ENCODE data around the gene RAP2A. TPM values are rescaled to one million over a fixed set of nuclear protein-coding genes. Genes with fewer than 3 reads are reported as not detected.

RAP2A gene
- total RNA-seq, 4 donors from 2014 or later, result 10.6 to 16.0 (median 12.7) TPM

DNA sequence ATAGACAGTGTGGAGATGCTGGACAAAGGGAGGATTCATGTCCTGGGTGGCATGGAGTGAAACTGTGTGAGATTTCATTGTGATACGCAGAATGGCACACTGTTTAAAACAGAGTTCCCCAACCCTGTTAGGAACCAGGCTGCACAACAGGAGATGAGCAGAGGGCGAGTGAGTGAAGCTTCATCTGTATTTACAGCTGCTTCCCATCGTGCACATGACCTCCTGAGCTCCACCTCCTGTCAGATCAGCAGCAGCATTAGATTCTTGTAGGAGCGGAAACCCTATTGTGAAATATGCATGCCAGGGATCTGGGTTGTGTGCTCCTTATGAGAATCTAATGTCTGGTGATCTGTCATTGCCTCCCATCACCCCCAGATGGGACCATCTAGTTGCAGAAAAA is 72.5 kb downstream of the RAP2A start:
- H3K27me3 ChIP-seq, result no peaks in the 10 kb centered on the region
- H3K36me3 ChIP-seq, result no peaks in the 10 kb centered on the region
- 41% methylated on average over 4 of the region's 4 CpGs for WGBS
- no peaks in the 10 kb centered on the region for H3K9me3 ChIP-seq
- DNase-seq (ENCODE audit: low spot score in 2 of 2), result no peak
- no peak overlapping the region for H3K27ac ChIP-seq
- TF ChIP-seq POLR2A (IDR thresholded peaks at IDR 0.05) (no peak), EP300 (IDR thresholded peaks at IDR 0.05) (no peak)
- TF ChIP-seq, protein P1, sequence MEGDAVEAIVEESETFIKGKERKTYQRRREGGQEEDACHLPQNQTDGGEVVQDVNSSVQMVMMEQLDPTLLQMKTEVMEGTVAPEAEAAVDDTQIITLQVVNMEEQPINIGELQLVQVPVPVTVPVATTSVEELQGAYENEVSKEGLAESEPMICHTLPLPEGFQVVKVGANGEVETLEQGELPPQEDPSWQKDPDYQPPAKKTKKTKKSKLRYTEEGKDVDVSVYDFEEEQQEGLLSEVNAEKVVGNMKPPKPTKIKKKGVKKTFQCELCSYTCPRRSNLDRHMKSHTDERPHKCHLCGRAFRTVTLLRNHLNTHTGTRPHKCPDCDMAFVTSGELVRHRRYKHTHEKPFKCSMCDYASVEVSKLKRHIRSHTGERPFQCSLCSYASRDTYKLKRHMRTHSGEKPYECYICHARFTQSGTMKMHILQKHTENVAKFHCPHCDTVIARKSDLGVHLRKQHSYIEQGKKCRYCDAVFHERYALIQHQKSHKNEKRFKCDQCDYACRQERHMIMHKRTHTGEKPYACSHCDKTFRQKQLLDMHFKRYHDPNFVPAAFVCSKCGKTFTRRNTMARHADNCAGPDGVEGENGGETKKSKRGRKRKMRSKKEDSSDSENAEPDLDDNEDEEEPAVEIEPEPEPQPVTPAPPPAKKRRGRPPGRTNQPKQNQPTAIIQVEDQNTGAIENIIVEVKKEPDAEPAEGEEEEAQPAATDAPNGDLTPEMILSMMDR (IDR thresholded peaks at IDR 0.05), result no peak
- no peaks in the 10 kb centered on the region for H3K4me1 ChIP-seq
- no peak overlapping the region for H3K4me3 ChIP-seq

DNA sequence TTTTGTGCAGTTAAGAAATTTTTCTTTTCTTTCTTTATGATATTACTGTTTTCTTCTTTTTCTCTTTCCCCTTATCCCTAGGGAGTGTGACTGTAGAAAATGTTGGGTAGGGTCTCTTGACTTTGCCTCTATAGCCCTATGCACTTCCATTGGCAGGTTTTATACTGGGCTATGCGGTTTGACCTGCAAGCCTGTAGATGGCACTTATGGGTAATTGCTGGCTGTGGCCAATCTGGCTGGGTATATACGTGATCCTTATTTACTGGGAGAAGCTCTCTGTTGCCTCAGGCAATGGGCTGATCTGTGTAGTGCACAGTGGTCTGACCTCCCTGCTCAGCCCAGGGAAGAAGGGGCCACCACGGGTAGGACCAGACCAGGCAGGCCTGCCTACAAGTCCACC is 78.8 kb downstream of the RAP2A start:
- DNase-seq (ENCODE audit: low spot score in 2 of 2), result no peak
- no peaks in the 10 kb centered on the region for H3K4me1 ChIP-seq
- H3K27ac ChIP-seq, result no peak overlapping the region
- H3K27me3 ChIP-seq, result no peaks in the 10 kb centered on the region
- H3K36me3 ChIP-seq, result no peaks in the 10 kb centered on the region
- no peak overlapping the region for H3K4me3 ChIP-seq
- WGBS, result 87% methylated on average over 3 of the region's 3 CpGs
- peaks cover 7% of the 10 kb centered on the region for H3K9me3 ChIP-seq
- TF ChIP-seq, protein P1 (IDR thresholded peaks at IDR 0.05), result no peak
- TF ChIP-seq EP300 (IDR thresholded peaks at IDR 0.05) (no peak), POLR2AphosphoS5 (IDR thresholded peaks at IDR 0.05) (no peak), POLR2A (IDR thresholded peaks at IDR 0.05) (no peak)

DNA sequence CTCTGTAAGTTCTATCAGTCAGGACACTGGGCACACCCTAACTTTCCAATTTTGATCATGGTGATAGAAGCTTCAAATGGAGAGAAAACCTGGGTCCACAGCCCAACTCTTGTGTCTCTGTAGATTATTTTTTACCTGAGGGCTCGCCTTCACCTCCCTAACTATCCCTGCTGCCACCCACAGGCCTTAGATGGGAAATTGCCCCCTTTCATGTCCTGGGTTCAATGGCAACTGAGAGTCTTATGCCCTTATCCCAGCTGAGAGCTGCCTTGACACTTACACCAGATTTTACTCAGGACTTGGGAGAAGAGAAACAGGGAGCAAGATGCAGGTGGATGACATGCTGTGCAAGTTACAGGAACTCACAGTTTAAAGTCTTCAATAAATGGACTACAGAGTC is 81.7 kb downstream of the RAP2A start:
- H3K4me1 ChIP-seq, result no peaks in the 10 kb centered on the region
- TF ChIP-seq POLR2AphosphoS5 (IDR thresholded peaks at IDR 0.05), result no peak
- TF ChIP-seq, protein P1 (IDR thresholded peaks at IDR 0.05), result no peak
- no peak for TF ChIP-seq POLR2A (IDR thresholded peaks at IDR 0.05)
- TF ChIP-seq EP300 (IDR thresholded peaks at IDR 0.05), result no peak
- H3K27me3 ChIP-seq, result no peaks in the 10 kb centered on the region
- peaks cover 7% of the 10 kb centered on the region for H3K9me3 ChIP-seq
- H3K27ac ChIP-seq, result no peak overlapping the region
- H3K4me3 ChIP-seq, result no peak overlapping the region
- H3K36me3 ChIP-seq, result no peaks in the 10 kb centered on the region
- WGBS, result 85% methylated on average over 1 of the region's 1 CpG
- DNase-seq (ENCODE audit: low spot score in 2 of 2), result no peak

DNA sequence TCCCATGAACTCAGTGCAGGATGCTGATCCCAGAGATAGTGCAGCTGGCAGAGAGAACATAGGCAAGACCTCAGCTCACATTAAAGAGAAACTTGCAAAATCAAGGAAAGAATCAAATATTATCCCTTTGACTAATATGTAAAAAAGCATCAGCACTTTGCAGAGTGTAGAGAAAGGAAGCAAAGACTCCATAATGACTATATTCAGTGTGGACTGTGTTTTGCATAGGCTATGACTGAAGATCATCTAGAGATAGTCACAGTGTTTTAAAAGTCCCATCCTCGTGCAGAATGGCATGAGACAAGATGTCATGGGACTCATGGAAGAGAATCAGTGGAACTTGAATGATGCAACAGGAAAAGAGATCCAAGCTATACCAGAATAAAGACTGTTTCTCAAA is 84.0 kb downstream of the RAP2A start:
- WGBS, result 74% methylated on average over 1 of the region's 1 CpG
- no peaks in the 10 kb centered on the region for H3K9me3 ChIP-seq
- H3K4me1 ChIP-seq, result no peaks in the 10 kb centered on the region
- TF ChIP-seq POLR2AphosphoS5 (IDR thresholded peaks at IDR 0.05), result no peak
- TF ChIP-seq, protein P1 (IDR thresholded peaks at IDR 0.05), result no peak
- no peak for TF ChIP-seq POLR2A (IDR thresholded peaks at IDR 0.05)
- no peak for TF ChIP-seq EP300 (IDR thresholded peaks at IDR 0.05)
- DNase-seq (ENCODE audit: low spot score in 2 of 2), result no peak
- H3K36me3 ChIP-seq, result no peaks in the 10 kb centered on the region
- H3K27ac ChIP-seq, result no peak overlapping the region
- H3K27me3 ChIP-seq, result no peaks in the 10 kb centered on the region
- H3K4me3 ChIP-seq, result no peak overlapping the region

Other genes starting within 250 kb of the RAP2A start
- gene MBNL2, start 211.8 kb upstream of the RAP2A start, total RNA-seq, result 10 to 100 TPM; 64.2 to 92.4 (median 73.4) TPM

Data from suprapubic skin (tissue), 4 donors.